HTERT RPE-1 (cell line): Measurements from ENCODE around the gene TMEM222.

Source experiments
- in situ Hi-C: fragments of 300-500 bp; cut with MboI; formaldehyde crosslinking; loops from 4 replicates; pipeline ENCODE4 v1.14.3; 2020; ENCODE audit warnings: low sequenced_read_pairs

The TMEM222 gene

GRCh38 chr1:27358038-27358927 is 36.3 kb downstream of the TMEM222 start:
- in situ Hi-C loops, result no loop called here

DNA sequence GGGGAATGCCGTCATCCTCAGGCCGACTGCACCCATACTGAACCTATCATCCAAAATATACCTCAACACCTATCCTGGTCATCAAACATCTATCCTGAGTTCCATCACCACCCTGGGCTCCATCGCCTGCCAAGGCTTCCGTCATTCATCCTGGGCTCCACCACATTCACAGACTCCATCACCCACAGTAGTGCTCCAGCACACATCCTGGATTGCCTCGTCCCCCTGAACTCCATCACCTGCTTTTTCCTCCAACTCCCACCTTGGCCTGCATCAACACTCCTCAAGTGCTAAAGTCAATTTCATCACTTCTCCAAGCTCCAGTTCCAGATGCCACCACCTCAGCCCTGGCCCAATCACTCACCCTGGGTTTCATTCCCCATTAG is 37.0 kb downstream of the TMEM222 start:
- in situ Hi-C loops, result no loop called here

GRCh38 chr1:27359822-27360158 is 37.8 kb downstream of the TMEM222 start:
- in situ Hi-C loops, result no loop called here

GRCh38 chr1:27360159-27361043 is 38.4 kb downstream of the TMEM222 start:
- in situ Hi-C loops, result no loop called here

- in situ Hi-C loops, result no loop called here
These were observed 39.1 kb downstream of the TMEM222 start for GRCh38 chr1:27361044-27361402.

DNA sequence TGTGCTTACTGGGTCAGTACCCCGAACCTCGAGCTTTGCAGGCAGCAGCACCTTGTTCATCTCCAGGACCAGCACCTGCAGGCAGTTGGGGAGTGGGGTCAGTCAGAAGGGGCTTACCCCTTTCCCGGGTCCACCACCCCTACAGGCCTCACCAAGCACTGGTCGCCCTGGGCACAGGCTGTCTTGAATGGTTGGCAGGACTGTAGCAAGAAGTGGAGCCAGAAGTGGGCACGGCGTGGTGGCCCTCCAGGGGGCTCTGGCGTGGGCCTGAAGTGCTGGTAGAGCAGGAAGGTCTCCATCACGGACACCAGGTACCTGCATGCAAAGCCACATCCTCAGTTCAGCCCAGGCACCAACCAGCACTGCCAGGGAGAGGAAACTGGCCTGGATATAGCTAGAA is 39.6 kb downstream of the TMEM222 start:
- in situ Hi-C loops, result no loop called here

- in situ Hi-C loops, result no loop called here
These were observed 42.1 kb downstream of the TMEM222 start for GRCh38 chr1:27363766-27364695.

GRCh38 chr1:27364696-27365371 is 42.9 kb downstream of the TMEM222 start:
- in situ Hi-C loops, result no loop called here

- in situ Hi-C loops, result no loop called here
These were observed 43.6 kb downstream of the TMEM222 start for GRCh38 chr1:27365372-27366112.

GRCh38 chr1:27366113-27366410 is 44.1 kb downstream of the TMEM222 start:
- in situ Hi-C loops, result no loop called here

GRCh38 chr1:27366411-27367159 is 44.6 kb downstream of the TMEM222 start, which contains the start of gene MAP3K6:
TSS of gene MAP3K6 (minus strand) at chr1:27366961. CDS start at chr1:27366597, 364 bp downstream.
- in situ Hi-C loops, result no loop called here

DNA sequence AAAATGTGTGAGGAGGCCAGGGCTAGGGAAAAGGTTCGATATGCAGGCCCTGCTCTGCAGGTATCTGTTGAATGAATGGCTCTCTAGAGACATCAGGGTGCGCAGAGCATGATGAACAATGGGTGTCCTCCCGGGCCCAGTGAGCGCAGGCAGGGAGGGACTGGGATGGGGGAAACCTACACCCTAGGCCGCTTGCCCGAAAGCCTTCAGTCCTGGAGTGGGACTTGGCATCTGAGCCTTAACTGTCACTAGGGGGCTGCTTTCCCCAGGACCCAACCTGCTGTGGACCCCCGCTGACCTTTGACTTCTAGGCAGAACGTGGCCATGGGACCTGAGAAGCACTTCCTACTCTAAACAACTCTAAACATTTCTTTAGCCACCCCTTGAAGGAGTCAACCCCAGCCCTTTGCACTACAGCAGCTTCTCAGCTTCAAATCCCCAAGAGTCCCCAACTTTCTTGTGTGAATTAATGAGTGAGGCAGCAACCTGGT is 45.2 kb downstream of the TMEM222 start:
- in situ Hi-C loops, result no loop called here

DNA sequence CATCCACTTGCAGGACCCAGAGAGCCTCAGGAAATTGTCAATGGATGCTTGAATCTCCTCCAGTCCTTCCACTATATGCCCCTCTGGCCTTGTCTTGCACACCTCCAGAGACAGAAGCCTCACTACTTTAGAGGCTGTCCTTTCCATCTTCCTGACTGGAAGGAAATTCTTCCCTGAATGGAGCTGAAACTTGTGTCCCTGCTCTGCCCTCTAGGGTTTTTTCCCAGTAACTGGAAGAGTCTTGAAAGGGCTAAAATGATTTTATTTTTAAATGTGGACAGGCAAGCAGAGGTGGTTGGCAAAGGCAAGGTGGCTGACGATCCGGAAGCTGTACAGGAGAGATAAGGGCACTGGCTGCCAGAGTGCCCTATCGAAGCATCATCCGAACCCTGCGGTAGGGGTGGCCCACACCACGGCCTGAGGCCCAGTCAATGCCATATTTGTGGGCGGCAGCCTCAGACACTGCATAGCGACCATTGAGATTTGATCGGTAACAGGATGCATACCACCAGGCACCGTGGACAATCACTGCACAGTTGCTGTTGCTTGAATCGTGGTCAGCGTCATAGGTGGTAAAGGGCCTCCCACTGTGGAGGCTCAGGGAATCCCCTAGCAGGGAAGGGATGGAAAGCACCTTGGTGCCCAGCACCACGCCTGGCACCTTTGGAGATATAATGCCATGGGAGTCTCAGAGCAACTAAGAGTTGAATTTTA is 47.1 kb downstream of the TMEM222 start:
- in situ Hi-C loops, result no loop called here

- in situ Hi-C loops, result no loop called here
These were observed 50.3 kb downstream of the TMEM222 start for GRCh38 chr1:27372022-27372807.

GRCh38 chr1:27372808-27373690 is 51.1 kb downstream of the TMEM222 start:
- in situ Hi-C loops, result no loop called here

GRCh38 chr1:27374362-27375086 is 52.6 kb downstream of the TMEM222 start, which contains the start of gene FCN3:
TSS of gene FCN3 (minus strand) at chr1:27374824. CDS start at chr1:27374818, 6 bp downstream.
- in situ Hi-C loops, result no loop called here
